Measurements from ENCODE around the gene LASP1.

GRCh38 chr17:38942696-38943334 lies 73.0 kb downstream of the LASP1 start:
- TF ChIP-seq ELF1 (IDR thresholded peaks at IDR 0.05) (no peak), CTCF (IDR thresholded peaks at IDR 0.05) (no peak), GABPA (IDR thresholded peaks at IDR 0.05; ENCODE audit: low read depth) (no peak), REST (IDR thresholded peaks at IDR 0.05; ENCODE audit: low read depth, low read length) (no peak), TEAD4 (IDR thresholded peaks at IDR 0.05; ENCODE audit: borderline replicate concordance, insufficient read depth) (no peak), PBX3 (IDR thresholded peaks at IDR 0.05) (no peak), USF2 (IDR thresholded peaks at IDR 0.05; ENCODE audit: borderline replicate concordance, low read depth, low read length) (no peak), RFX5 (IDR thresholded peaks at IDR 0.05; ENCODE audit: low read length) (no peak), SIN3A (IDR thresholded peaks at IDR 0.05; ENCODE audit: borderline replicate concordance, low read depth, low read length) (no peak), ZBTB33 (IDR thresholded peaks at IDR 0.05; ENCODE audit: borderline replicate concordance, low read depth) (no peak), RCOR1 (IDR thresholded peaks at IDR 0.05; ENCODE audit: low read length) (no peak), EZH2phosphoT487 (IDR thresholded peaks at IDR 0.05; ENCODE audit: borderline replicate concordance, low read depth) (no peak)

Data from SK-N-SH (cell line).